IPS DF 6.9 (cell line): ENCODE results near the gene OXCT1.

Experiments used
- DNase-seq: peaks from one replicate; pipeline ENCODE4 v3.0.0-alpha.2; 2013; ENCODE audit warnings: low read depth, low spot score
- H3K27ac ChIP-seq: one replicate; pipeline ENCODE4 v1.5.1; 2013; ENCODE audit warnings: low read length, control low read depth
- H3K27me3 ChIP-seq: 2 replicates; pipeline ENCODE4 v1.6.1; 2013; ENCODE audit warnings: mild to moderate bottlenecking, low read length; ENCODE audit not compliant: control insufficient read depth, insufficient read depth
- H3K36me3 ChIP-seq: 2 replicates; pipeline ENCODE4 v1.6.1; 2013; ENCODE audit warnings: low read length; ENCODE audit not compliant: control insufficient read depth, insufficient read depth
- H3K4me1 ChIP-seq: 2 replicates; pipeline ENCODE4 v1.6.1; 2013; ENCODE audit warnings: low read length; ENCODE audit not compliant: control insufficient read depth, insufficient read depth
- H3K4me3 ChIP-seq: 2 replicates; pipeline ENCODE4 v1.5.1; 2013; ENCODE audit warnings: mild to moderate bottlenecking, low read length
- H3K9me3 ChIP-seq: 2 replicates; pipeline ENCODE4 v1.6.1; 2013; ENCODE audit warnings: low read length, inconsistent platforms; ENCODE audit not compliant: control insufficient read depth, insufficient read depth
- WGBS: extraction: QIAGEN DNeasy Blood & Tissue Kit; methylation state at CpG from one replicate; pipeline ENCODE4 v1.1.7; 2013; ENCODE audit warnings: mixed read lengths, missing lambda C conversion rate; ENCODE audit not compliant: insufficient read length, insufficient coverage; 5-methylcytosine and 5-hydroxymethylcytosine counted together

Gene OXCT1

DNA sequence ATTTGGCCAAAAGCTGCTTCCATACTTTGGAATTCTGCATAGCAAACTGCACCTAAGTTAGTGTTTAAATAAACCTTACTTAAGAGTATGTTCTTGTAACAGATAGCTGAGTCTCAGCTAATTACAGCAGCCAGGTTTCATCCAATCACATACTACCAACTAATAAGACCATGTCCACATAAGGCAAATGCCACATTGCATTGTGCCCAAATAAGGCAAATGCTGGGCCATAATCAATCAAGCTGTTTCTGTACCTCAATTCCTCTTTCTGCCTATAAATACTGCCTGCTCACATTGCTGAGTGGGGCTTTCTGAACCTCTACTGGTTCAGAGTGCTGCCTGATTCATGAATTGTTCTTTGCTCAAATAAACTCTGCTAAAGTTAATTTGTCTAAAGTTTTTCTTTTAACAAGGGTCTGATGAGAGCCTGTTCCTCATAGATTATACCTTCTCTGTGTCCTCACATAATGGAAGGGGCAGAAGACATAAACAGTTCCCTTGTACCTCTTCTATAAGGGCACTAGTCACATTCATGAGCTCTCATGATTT, 4.4 kb upstream of the OXCT1 start:
- Histone ChIP-seq H3K9me3 (no peaks in the 10 kb centered on the region), H3K27ac (no peak overlapping the region), H3K36me3 (no peaks in the 10 kb centered on the region), H3K4me3 (no peak overlapping the region), H3K27me3 (peaks cover 2% of the 10 kb centered on the region; the same call in 1 of the 2 replicates), H3K4me1 (no peaks in the 10 kb centered on the region)
- no peak for DNase-seq

DNA sequence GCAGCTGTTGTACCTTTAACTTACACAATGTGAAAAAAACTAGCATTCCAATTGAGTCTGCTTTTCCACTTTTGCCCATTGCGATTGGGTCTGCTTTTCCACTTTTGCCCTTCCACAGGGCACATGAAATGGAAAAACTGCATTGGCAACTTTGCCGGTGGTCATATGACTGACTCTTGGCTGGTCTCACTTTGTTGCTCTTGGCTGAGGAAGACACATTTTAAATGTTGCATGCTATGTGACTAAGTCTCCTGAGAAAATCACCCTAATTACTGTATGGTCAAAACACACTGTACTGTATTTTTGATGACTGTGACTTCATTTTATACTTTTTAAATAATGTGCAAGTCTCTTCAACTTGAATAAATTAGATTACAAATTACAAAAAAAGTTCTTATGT, 1.6 kb upstream of the OXCT1 start:
- Histone ChIP-seq H3K27me3 (peaks cover 2% of the 10 kb centered on the region; the same call in 1 of the 2 replicates), H3K36me3 (no peaks in the 10 kb centered on the region), H3K4me1 (no peaks in the 10 kb centered on the region), H3K4me3 (no peak overlapping the region), H3K27ac (no peak overlapping the region), H3K9me3 (no peaks in the 10 kb centered on the region)
- no peak for DNase-seq
- no CpG with 5 or more reads among the region's 2 CpGs for WGBS

DNA sequence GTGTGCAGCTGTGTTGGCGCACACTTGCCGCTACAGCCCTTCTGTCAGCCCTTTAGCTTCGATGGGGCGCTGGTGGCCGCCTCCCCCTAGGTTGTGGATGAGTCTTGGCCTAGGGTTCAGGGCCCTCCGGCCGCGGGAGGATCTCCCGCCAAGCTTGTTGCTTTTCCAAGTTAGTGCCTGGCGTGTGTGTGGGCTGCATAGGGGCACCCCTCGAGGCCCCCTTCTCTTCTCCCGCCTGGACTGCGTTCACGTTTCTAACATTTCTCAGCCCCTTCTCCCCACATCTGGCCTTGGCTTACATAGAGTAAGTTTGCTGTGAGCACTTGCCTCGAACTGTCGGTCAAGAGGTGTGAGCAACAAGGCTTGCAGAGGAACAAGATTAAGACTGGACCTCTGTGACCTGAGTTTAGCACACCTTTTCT, 413 bp upstream of the OXCT1 start:
- H3K27me3 ChIP-seq = peaks cover 2% of the 10 kb centered on the region; the same call in 1 of the 2 replicates
- H3K4me3 ChIP-seq = peak overlapping the region; percentile 73; the same call in 1 of the 2 replicates
- DNase-seq = no peak
- H3K4me1 ChIP-seq = no peaks in the 10 kb centered on the region
- no CpG with 5 or more reads among the region's 16 CpGs for WGBS
- no peak overlapping the region for H3K27ac ChIP-seq
- no peaks in the 10 kb centered on the region for H3K36me3 ChIP-seq
- H3K9me3 ChIP-seq = no peaks in the 10 kb centered on the region

DNA sequence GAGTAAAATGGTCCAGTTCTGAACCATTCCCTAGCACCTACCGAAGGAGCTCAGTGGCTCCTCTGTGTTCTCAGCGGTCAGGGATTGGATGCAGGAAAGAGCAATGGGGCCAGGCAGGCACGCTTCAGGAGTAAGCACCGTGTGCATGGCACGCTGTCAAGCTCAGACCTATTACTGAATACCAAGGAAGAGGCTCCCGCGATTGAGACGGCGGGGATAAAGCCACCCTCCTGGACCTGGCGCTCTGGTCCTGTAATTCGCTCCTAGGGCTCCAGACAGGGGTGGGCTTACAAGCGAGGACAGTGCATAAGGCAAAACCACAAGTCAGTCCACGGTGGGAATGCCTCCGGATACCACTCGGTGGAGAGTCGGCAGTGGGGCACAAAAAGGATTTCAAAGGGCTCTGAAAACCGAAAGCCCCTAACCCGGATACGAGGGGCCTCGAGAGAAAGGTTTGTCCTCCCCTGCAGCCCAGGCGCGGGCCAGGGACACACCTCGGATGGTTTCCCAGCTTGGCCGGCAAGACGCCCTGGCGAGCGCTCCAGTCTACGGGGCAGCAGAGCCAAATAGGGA, 988 bp downstream of the OXCT1 start:
- H3K4me1 ChIP-seq = no peaks in the 10 kb centered on the region
- H3K27me3 ChIP-seq = peaks cover 2% of the 10 kb centered on the region; the same call in 1 of the 2 replicates
- no peak for DNase-seq
- no peaks in the 10 kb centered on the region for H3K36me3 ChIP-seq
- no peak overlapping the region for H3K27ac ChIP-seq
- peak overlapping the region; percentile 73; the same call in 1 of the 2 replicates for H3K4me3 ChIP-seq
- no peaks in the 10 kb centered on the region for H3K9me3 ChIP-seq
- no CpG with 5 or more reads among the region's 28 CpGs for WGBS

DNA sequence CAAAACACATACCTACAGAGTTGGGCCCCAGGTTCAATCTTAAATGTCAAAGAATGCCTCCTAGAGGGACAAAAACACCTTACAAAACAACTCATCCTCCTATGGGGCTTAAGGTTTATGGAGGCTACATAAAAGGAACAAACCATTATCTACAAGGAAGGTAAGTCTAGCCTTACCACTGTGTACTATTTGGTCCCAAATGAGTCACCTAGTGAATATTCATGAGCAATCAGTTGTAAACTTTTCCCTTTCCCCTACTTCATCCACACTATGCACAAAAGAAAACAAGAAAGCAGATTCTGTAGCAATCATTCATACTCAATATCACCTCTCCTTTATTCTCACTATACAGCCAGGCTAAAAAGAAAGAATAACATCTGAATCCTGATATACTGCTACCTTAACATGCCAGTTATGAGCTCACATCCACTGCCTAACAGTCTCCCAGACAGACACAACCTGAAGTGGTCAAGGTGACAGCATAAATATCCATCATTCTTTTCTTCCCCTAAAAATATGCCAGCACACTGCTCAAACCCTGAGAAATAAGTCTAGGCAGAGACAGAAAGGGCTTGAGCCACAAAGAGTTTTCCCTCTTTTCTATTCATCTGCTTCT, 6.2 kb downstream of the OXCT1 start:
- Histone ChIP-seq H3K9me3 (no peaks in the 10 kb centered on the region), H3K36me3 (no peaks in the 10 kb centered on the region), H3K4me3 (no peak overlapping the region), H3K4me1 (no peaks in the 10 kb centered on the region), H3K27me3 (no peaks in the 10 kb centered on the region), H3K27ac (no peak overlapping the region)
- DNase-seq = no peak

DNA sequence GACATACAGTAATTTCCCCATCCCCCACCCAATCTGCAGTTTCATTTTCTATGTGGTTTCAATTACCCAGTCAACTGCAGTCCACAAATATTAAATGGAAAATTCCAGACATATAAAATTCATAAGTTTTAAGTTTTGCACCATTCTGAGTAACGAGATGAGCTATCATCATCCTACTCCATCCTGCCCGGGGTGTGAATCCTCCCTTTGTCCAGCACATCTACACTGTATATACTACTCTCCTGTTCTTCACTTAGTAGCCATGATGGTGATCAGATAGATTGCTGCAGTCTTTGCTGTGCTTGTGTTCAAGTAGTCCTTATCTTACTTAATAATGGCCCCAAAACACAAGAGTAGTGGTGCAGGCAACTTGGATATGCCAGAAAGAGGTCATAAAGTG, 11.3 kb downstream of the OXCT1 start:
- no peak for DNase-seq
- Histone ChIP-seq H3K4me3 (no peak overlapping the region), H3K27me3 (no peaks in the 10 kb centered on the region), H3K36me3 (no peaks in the 10 kb centered on the region), H3K4me1 (no peaks in the 10 kb centered on the region), H3K27ac (no peak overlapping the region), H3K9me3 (no peaks in the 10 kb centered on the region)
- WGBS = no CpG with 5 or more reads among the region's 2 CpGs

DNA sequence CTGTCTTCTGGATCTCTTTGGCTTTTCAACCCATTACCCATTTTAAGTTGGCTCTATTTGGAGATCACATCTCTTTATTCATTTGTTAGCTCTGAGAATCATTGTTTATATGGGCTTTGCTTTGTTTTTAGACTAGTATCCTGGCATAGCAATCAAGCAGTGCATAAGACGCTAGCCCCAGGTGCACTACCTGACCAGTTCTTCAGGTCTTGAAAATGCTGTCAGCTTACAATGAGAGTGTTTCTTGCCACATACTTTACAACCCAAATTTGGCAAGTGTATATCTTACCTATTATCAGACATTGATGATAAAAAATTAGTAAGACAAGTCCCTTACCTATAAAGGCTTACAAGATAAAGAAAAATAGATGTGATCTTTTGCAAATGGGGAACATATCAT, 12.2 kb downstream of the OXCT1 start:
- no peak for DNase-seq
- H3K27ac ChIP-seq = no peak overlapping the region
- H3K36me3 ChIP-seq = no peaks in the 10 kb centered on the region
- H3K4me1 ChIP-seq = no peaks in the 10 kb centered on the region
- H3K4me3 ChIP-seq = no peak overlapping the region
- no peaks in the 10 kb centered on the region for H3K9me3 ChIP-seq
- no CpG with 5 or more reads among the region's 1 CpG for WGBS
- H3K27me3 ChIP-seq = no peaks in the 10 kb centered on the region

DNA sequence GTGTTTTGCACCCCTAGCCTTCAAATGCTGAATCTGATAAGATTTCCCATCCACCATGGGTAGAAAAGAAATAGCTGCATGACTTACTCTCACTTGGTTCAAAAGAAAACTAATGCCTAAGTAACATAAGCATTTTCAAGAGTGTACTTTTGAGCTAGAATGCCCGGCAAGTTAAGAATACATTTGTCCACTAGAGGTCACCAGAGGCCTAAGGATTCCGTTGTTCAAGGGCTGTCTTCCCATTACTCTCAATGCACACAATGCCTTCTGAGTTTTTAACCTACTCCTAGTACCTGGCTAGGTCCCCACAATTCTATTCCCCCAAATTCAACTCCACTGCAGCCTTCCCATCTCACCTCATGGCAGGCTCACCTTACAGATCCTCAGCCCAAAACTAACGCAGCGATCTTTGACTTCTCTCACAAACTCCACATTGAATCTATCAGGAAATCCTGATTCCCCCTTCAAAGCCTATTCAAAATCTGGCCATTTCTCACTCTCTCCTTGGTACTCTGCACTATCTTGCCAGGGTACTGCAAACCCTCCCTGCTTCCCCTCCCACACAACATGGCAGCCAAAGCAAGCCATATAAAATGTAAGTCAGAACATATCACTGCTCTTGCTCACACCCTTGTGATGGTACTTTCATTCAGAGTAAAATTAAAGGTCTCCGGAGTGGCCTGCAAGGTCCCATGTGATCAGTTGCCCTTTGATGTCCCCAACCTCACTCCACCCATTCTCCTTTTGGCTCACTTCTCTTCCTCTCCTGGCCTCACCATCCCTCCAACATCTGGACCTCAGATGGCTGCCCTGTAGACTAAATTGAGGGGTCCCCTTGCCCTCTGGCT, 13.4 kb downstream of the OXCT1 start:
- WGBS = no CpG with 5 or more reads among the region's 5 CpGs
- no peaks in the 10 kb centered on the region for H3K27me3 ChIP-seq
- no peaks in the 10 kb centered on the region for H3K9me3 ChIP-seq
- no peaks in the 10 kb centered on the region for H3K36me3 ChIP-seq
- H3K4me1 ChIP-seq = no peaks in the 10 kb centered on the region
- no peak for DNase-seq
- no peak overlapping the region for H3K4me3 ChIP-seq
- H3K27ac ChIP-seq = no peak overlapping the region

DNA sequence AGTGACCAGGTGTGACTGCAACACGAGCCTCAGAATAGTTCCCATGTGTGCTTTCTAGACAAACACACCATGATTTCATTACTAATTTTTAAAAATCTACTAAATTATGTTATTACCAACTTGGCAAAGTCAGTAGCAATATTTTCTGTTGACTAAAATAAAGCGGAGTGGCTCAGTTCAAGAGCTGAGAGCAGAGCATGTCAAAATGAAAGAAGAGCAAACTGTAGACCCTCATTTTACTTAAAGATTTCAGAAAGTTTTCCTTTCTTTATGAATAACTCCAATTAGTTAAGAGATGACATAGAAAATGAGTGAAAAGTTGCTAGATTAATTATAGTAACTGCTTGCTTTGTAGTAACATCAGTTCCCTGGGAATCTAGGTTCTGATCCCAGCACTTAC, 17.9 kb downstream of the OXCT1 start:
- WGBS = no CpG with 5 or more reads among the region's 2 CpGs

DNA sequence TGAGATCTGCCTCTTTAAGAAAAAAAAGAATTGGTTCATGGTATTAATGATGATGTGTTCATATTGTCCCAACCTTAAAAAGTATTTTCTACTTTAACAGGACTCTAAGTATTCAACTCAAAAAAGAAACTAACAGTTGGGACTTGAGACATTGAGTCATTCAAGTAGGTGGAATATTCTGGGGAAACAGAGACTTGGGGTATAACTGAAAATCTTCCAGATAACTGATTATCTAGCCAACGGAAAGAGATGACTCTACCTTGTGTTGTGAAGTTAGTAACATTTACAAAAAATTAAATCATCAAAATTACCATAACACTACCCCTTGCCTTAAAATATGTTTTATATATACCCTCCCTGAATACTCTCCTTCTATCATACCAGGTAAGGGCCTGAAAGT, 19.1 kb downstream of the OXCT1 start:
- DNase-seq = no peak
- Histone ChIP-seq H3K36me3 (peaks cover 2% of the 10 kb centered on the region; the same call in 1 of the 2 replicates), H3K27ac (no peak overlapping the region), H3K27me3 (no peaks in the 10 kb centered on the region), H3K4me1 (no peaks in the 10 kb centered on the region), H3K9me3 (no peaks in the 10 kb centered on the region), H3K4me3 (no peak overlapping the region)
- no CpG with 5 or more reads among the region's 1 CpG for WGBS

More for the DNA sequence above, 17.9 kb downstream of the OXCT1 start:
- DNase-seq = no peak
- Histone ChIP-seq H3K4me1 (no peaks in the 10 kb centered on the region), H3K36me3 (peaks cover 2% of the 10 kb centered on the region; the same call in 1 of the 2 replicates), H3K9me3 (no peaks in the 10 kb centered on the region), H3K27me3 (no peaks in the 10 kb centered on the region), H3K27ac (no peak overlapping the region), H3K4me3 (no peak overlapping the region)
